Neutrophil (primary cell): ENCODE data around the gene PCARE.

Experiments used
- H3K27ac ChIP-seq: fragments of 200-600 bp; sonication (generic); 2 replicates; pipeline ENCODE4 v1.5.1; 2016; ENCODE audit warnings: mild to moderate bottlenecking, moderate library complexity
- H3K27me3 ChIP-seq: fragments of 200-600 bp; sonication (generic); 2 replicates; pipeline ENCODE4 v1.6.0; 2016; ENCODE audit warnings: mild to moderate bottlenecking
- H3K36me3 ChIP-seq: fragments of 200-600 bp; sonication (generic); 2 replicates; pipeline ENCODE4 v1.5.1; 2017
- H3K4me1 ChIP-seq, 2 experiments: fragments of 200-600 bp in 1 of 2; sonication (generic) in 1 of 2; 1 replicate in 1 of 2; 2 replicates in 1 of 2; pipeline versions ENCODE4 v1.5.1 to v1.6.1; 2013 to 2016; ENCODE audit warnings: low read depth in 1 of 2, low read length in 1 of 2, mild to moderate bottlenecking in 1 of 2, moderate library complexity in 1 of 2; ENCODE audit not compliant: control insufficient read depth in 1 of 2, insufficient read depth in 1 of 2
- H3K4me3 ChIP-seq, 2 experiments: fragments of 200-600 bp in 1 of 2; sonication (generic) in 1 of 2; 1 replicate in 1 of 2; 2 replicates in 1 of 2; pipeline ENCODE4 v1.5.1; 2013 to 2016; ENCODE audit warnings: low read depth in 1 of 2, low read length in 1 of 2, mild to moderate bottlenecking in 1 of 2, moderate library complexity in 1 of 2
- H3K9me3 ChIP-seq: fragments of 200-600 bp; sonication (generic); 2 replicates; pipeline ENCODE4 v1.5.1; 2016
- CTCF ChIP-seq: fragments of 200-600 bp; sonication (generic); IDR thresholded peaks from 2 replicates; pipeline ENCODE4 v1.5.1; 2016; ENCODE audit warnings: antibody characterized with exemption

Gene PCARE

GRCh38 chr2:29115797-29116781 is 41.8 kb upstream of the PCARE start:
- Histone ChIP-seq H3K27ac (no peak overlapping the region), H3K36me3 (no peaks in the 10 kb centered on the region), H3K4me1 (peaks cover 12 to 16% of the 10 kb centered on the region in 2 experiments), H3K4me3 (peak overlapping the region; percentile 40 to 59), H3K27me3 (peaks cover 55% of the 10 kb centered on the region), H3K9me3 (no peaks in the 10 kb centered on the region)
- TF ChIP-seq CTCF = no peak

- H3K9me3 ChIP-seq = no peaks in the 10 kb centered on the region
- H3K27ac ChIP-seq = no peak within 1 kb of the TSS
- peaks cover 60% of the 10 kb centered on the region for H3K27me3 ChIP-seq
- H3K4me3 ChIP-seq = peak within 1 kb of the TSS; percentile 40 to 59
- TF ChIP-seq CTCF = no peak
- H3K36me3 ChIP-seq = no peaks in the 10 kb centered on the region
- H3K4me1 ChIP-seq = peaks cover 12 to 16% of the 10 kb centered on the region in 2 experiments
Measured at GRCh38 chr2:29114946-29115609, 40.8 kb upstream of the PCARE start, which contains the start of gene CLIP4. Gene CLIP4 (plus strand): TSS chr2:29115415. CDS start chr2:29121389, 5,974 bp downstream.

DNA sequence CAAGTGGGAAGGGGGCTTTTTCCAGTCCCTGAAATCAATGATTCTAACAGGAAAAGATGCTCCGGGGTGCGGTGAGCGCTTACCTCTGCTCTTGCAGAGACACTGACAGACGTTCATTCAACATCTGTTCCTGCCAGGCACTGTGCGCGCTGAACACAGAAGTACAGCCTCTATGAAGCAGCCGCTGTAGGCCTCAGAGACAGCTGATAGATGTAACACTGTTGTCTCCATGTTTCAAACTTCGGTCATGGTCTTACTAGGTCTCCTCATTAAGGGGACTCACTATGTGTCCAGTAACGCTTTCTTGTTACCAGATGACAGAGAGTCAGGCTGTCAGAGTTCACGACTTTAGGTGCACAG is 40.2 kb upstream of the PCARE start:
- H3K9me3 ChIP-seq = no peaks in the 10 kb centered on the region
- no peak overlapping the region for H3K27ac ChIP-seq
- no peak overlapping the region for H3K4me3 ChIP-seq
- TF ChIP-seq CTCF = no peak
- H3K36me3 ChIP-seq = no peaks in the 10 kb centered on the region
- H3K4me1 ChIP-seq = peaks cover 12 to 16% of the 10 kb centered on the region in 2 experiments
- peaks cover 60% of the 10 kb centered on the region for H3K27me3 ChIP-seq

- Histone ChIP-seq H3K9me3 (no peaks in the 10 kb centered on the region), H3K27ac (no peak overlapping the region), H3K36me3 (no peaks in the 10 kb centered on the region), H3K27me3 (peaks cover 60% of the 10 kb centered on the region), H3K4me3 (no peak overlapping the region), H3K4me1 (peaks cover 12 to 16% of the 10 kb centered on the region in 2 experiments)
- TF ChIP-seq CTCF = no peak
Measured at GRCh38 chr2:29113891-29114321, 39.6 kb upstream of the PCARE start.

DNA sequence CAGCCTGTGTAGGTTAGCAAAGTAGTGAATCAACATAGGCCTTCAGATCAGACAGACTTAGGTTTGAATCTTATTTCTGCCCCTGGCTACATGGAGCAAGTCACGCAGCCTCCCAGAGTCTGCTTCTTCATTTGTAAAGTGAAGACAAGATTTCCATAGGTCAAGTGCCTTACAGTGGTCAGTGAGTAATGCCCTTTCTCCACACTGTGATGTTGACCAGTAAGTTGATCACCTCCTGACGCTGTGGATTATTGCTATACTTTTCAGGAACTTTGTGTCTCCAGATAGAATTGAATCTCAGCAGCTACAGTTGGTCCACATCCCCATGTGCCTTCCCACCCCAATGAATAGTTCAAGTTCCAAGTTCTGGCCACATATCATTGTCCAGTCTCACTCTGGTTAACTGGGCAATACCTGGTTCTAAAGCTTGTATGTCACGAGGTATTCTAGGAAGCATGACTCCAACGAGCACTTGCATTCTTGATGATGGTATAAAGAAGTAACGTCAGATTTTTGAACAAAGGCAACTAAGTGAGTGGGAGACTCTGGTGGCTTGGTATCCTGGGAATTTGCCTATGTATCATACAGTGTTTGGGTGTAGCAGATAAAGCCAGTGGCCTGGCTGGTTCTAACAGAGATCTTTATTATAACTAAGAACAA is 38.8 kb upstream of the PCARE start:
- H3K27ac ChIP-seq = no peak overlapping the region
- H3K4me1 ChIP-seq = peaks cover 12 to 16% of the 10 kb centered on the region in 2 experiments
- H3K9me3 ChIP-seq = no peaks in the 10 kb centered on the region
- no peak for TF ChIP-seq CTCF
- H3K4me3 ChIP-seq = no peak overlapping the region
- H3K36me3 ChIP-seq = no peaks in the 10 kb centered on the region
- peaks cover 60% of the 10 kb centered on the region for H3K27me3 ChIP-seq
